ENCODE measurements around the gene OSBPL6. TPM values are rescaled to one million over a fixed set of nuclear protein-coding genes. Genes with fewer than 3 reads are reported as not detected.

OSBPL6 gene
- total RNA-seq, 4 donors from 2014 or later: 1.5 to 4.0 (median 3.1) TPM

DNA sequence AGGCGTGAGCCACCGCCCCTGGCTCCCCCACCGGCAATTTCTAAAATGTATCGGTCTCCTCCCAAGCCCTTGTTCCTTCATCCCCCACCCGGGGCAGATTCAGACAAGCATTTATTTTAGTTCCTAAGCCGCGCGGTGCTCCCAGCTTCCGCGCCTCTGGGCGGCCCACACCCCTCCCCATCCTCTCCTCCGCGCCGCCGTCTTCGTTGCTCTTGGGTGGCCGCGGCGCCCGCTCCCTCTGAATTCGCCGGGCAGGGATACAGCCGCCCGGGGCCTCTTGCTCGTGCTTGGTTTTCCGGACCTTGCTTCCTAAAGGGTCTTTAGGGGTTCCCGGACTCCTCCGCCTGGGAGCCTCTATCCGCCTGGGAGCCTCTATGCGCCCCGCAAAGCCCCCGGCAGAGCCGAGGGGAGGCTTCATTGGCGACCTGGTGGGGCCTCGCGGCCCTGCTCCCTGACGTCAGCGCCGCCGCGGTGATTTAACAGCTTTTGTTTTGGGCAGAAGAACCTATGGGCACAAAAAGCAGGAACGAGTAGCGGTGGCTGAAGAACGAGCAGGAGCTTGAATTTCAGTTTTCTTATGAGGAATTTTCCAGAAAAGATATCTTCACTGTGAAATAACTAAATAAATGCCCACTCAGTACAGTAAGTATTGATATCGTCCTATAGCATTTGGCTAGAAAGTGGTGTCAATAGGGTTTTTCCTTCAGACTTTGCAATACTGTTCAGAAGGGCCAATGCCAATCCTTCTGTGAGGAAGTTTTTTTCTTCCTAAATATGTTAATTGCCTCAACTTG is 219.4 kb downstream of the OSBPL6 start:
- no peaks in the 10 kb centered on the region for H3K27me3 ChIP-seq
- H3K27ac ChIP-seq: peak overlapping the region; percentile 80 to 93 (median 92)
- no peaks in the 10 kb centered on the region for H3K9me3 ChIP-seq
- H3K36me3 ChIP-seq: no peaks in the 10 kb centered on the region
- 0% methylated on average over 9 to 24 of the region's 45 CpGs for WGBS, 2 donors (ENCODE audit: low coverage in 1 of 2)
- ATAC-seq: peak; percentile 84
- H3K4me3 ChIP-seq: peak overlapping the region; percentile 46 to 60
- peaks cover 0 to 24% (median 0%) of the 10 kb centered on the region in 3 donors for H3K4me1 ChIP-seq
- TF ChIP-seq EP300 (IDR thresholded peaks at IDR 0.05) (no peak), POLR2AphosphoS5 (IDR thresholded peaks at IDR 0.05) (peak; percentile 27), POLR2A (IDR thresholded peaks at IDR 0.05) (no peak)
- TF ChIP-seq, protein P1, sequence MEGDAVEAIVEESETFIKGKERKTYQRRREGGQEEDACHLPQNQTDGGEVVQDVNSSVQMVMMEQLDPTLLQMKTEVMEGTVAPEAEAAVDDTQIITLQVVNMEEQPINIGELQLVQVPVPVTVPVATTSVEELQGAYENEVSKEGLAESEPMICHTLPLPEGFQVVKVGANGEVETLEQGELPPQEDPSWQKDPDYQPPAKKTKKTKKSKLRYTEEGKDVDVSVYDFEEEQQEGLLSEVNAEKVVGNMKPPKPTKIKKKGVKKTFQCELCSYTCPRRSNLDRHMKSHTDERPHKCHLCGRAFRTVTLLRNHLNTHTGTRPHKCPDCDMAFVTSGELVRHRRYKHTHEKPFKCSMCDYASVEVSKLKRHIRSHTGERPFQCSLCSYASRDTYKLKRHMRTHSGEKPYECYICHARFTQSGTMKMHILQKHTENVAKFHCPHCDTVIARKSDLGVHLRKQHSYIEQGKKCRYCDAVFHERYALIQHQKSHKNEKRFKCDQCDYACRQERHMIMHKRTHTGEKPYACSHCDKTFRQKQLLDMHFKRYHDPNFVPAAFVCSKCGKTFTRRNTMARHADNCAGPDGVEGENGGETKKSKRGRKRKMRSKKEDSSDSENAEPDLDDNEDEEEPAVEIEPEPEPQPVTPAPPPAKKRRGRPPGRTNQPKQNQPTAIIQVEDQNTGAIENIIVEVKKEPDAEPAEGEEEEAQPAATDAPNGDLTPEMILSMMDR (IDR thresholded peaks at IDR 0.05): peak in 3 of 4 experiments; percentile 28 to 36 (median 32)

DNA sequence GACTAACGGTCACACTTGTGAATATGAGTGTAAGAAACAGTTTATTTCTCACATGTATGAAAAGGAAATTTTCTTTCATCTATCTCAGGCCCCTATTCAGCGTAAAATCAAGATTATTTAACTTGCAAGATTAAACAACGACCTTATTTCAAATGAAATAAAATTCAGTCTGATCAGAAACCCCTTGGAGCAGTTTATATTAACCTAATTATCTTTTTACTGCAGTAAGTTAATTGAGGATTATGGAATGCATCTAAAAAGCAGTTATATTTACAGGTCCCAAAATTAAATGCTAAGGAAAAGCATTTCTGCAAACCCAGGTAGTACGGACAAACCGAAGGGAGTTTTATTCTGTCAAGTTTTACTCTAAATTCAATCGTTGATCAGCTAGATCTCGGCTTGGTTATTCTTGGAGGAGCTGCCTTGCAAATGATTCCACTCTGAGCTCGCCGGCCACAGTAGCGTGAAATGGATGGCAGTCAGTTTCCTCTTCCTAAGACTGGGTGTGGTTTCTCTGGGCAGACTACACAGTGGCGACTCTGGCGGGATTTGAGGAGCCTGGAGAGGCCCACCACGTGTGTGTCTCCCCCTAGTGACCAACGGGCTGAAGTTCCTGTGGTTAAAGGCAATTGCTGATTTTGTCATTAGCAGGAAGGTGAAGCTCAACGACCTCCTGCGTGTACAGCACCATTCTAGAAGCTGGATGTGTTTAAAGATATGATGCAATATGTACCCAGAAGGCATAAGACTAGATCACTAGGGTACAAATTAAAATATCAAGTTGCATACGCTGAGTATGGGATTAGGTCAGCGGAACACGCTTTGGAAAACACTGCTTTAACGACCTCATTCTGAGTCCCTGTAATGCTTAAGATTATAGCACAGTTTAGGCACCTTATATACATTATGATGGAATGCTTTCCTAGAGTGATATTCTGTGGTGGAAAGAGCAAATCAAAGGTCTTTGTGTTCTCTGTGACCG is 220.2 kb downstream of the OSBPL6 start:
- Histone ChIP-seq H3K4me3 (peak overlapping the region; percentile 46 to 60), H3K9me3 (no peaks in the 10 kb centered on the region), H3K36me3 (no peaks in the 10 kb centered on the region), H3K4me1 (peaks cover 0 to 24% (median 0%) of the 10 kb centered on the region in 3 donors), H3K27me3 (no peaks in the 10 kb centered on the region), H3K27ac (peak overlapping the region; percentile 80 to 93 (median 92))
- TF ChIP-seq EP300 (IDR thresholded peaks at IDR 0.05) (no peak), POLR2A (IDR thresholded peaks at IDR 0.05) (no peak), POLR2AphosphoS5 (IDR thresholded peaks at IDR 0.05) (peak; percentile 40)
- TF ChIP-seq, protein P1 (IDR thresholded peaks at IDR 0.05): peak; percentile 78 to 97 (median 84)
- peak; percentile 91 for ATAC-seq
- 19% methylated on average over 15 to 19 of the region's 21 CpGs for whole genome bisulfite sequencing, 2 donors (ENCODE audit: low coverage in 1 of 2)

GRCh38 chr2:178415979-178416378 is 221.7 kb downstream of the OSBPL6 start:
- Histone ChIP-seq H3K36me3 (no peaks in the 10 kb centered on the region), H3K4me1 (peaks cover 0 to 24% (median 0%) of the 10 kb centered on the region in 3 donors), H3K27me3 (no peaks in the 10 kb centered on the region), H3K27ac (no peak overlapping the region), H3K4me3 (no peak overlapping the region), H3K9me3 (no peaks in the 10 kb centered on the region)
- no peak for ATAC-seq
- no peak for TF ChIP-seq POLR2A (IDR thresholded peaks at IDR 0.05)

DNA sequence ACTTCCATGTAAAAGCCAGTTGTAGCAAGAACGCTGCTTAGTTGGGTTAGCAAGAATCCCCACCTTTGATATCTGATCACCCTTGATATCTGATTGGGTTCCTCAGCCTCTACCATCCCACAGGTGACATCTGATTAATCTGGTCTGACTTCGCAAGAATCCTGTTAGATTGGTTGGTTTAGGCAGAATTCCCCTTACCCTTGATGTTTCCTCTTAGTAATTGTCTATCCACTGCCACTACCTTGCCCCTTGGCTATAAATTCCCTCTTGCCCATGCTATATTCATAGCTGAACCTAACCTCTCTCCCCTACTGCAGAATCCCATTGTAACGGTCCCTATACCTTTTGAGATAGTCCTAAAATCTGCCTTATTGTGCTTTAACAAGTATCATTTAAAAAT is 223.6 kb downstream of the OSBPL6 start:
- TF ChIP-seq EP300 (IDR thresholded peaks at IDR 0.05) (no peak), POLR2AphosphoS5 (IDR thresholded peaks at IDR 0.05) (no peak), POLR2A (IDR thresholded peaks at IDR 0.05) (no peak)
- TF ChIP-seq, protein P1 (IDR thresholded peaks at IDR 0.05): no peak
- no peak for ATAC-seq
- no peaks in the 10 kb centered on the region for H3K27me3 ChIP-seq
- 80 to 84% methylated on average over 2 to 3 of the region's 3 CpGs for WGBS, 2 donors (ENCODE audit: low coverage in 1 of 2)
- no peak overlapping the region for H3K27ac ChIP-seq
- H3K4me1 ChIP-seq: peaks cover 0 to 23% (median 0%) of the 10 kb centered on the region in 3 donors
- H3K9me3 ChIP-seq: no peaks in the 10 kb centered on the region
- no peaks in the 10 kb centered on the region for H3K36me3 ChIP-seq
- H3K4me3 ChIP-seq: no peak overlapping the region

GRCh38 chr2:178418426-178418825 is 224.1 kb downstream of the OSBPL6 start:
- H3K4me1 ChIP-seq: peaks cover 0 to 19% (median 0%) of the 10 kb centered on the region in 3 donors
- no peaks in the 10 kb centered on the region for H3K36me3 ChIP-seq
- 69 to 100% methylated on average over 1 of the region's 1 CpG for WGBS, 2 donors (ENCODE audit: low coverage in 1 of 2)
- TF ChIP-seq POLR2A (IDR thresholded peaks at IDR 0.05) (no peak), POLR2AphosphoS5 (IDR thresholded peaks at IDR 0.05) (no peak), EP300 (IDR thresholded peaks at IDR 0.05) (no peak)
- TF ChIP-seq, protein P1 (IDR thresholded peaks at IDR 0.05): no peak
- no peak overlapping the region for H3K27ac ChIP-seq
- ATAC-seq: no peak
- no peaks in the 10 kb centered on the region for H3K9me3 ChIP-seq
- no peaks in the 10 kb centered on the region for H3K27me3 ChIP-seq
- no peak overlapping the region for H3K4me3 ChIP-seq

Measured in gastroesophageal sphincter (tissue), 4 donors.